ENCODE data around the gene RPL29. TPM values are rescaled to one million over a fixed set of nuclear protein-coding genes. Genes with fewer than 3 reads are reported as not detected.

RPL29 gene
- total RNA-seq (785 TPM), polyA plus RNA-seq (ENCODE audit: insufficient read depth, low read depth, low replicate concordance) (1,416 TPM)
- long read RNA-seq, donor 1, transcript RPL29-201 (4 exons, 723 nt), result major isoform, 302 of 483 reads
- long read RNA-seq, donor 1, partial matches to known transcripts, result 125 of 483 reads
- long read RNA-seq, donor 1, other reads (novel, unspliced or antisense), result 52 of 483 reads
- long read RNA-seq, donor 2, transcript RPL29-201 (4 exons, 723 nt), result major isoform, 564 of 719 reads
- long read RNA-seq, donor 2, transcript RPL29-206 (3 exons, 880 nt), result minor isoform, 5 of 719 reads
- long read RNA-seq, donor 2, partial matches to known transcripts, result 80 of 719 reads
- long read RNA-seq, donor 2, other reads (novel, unspliced or antisense), result 69 of 719 reads
- long read RNA-seq, donor 3, transcript RPL29-201 (4 exons, 723 nt), result major isoform, 661 of 878 reads
- long read RNA-seq, donor 3, transcript RPL29-206 (3 exons, 880 nt), result minor isoform, 5 of 878 reads
- long read RNA-seq, donor 3, partial matches to known transcripts, result 120 of 878 reads
- long read RNA-seq, donor 3, other reads (novel, unspliced or antisense), result 89 of 878 reads
- long read RNA-seq, donor 4, transcript RPL29-201 (4 exons, 723 nt), result major isoform, 370 of 499 reads
- long read RNA-seq, donor 4, partial matches to known transcripts, result 76 of 499 reads
- long read RNA-seq, donor 4, other reads (novel, unspliced or antisense), result 51 of 499 reads
- long read RNA-seq, donor 5, transcript RPL29-201 (4 exons, 723 nt), result major isoform, 32 of 44 reads
- long read RNA-seq, donor 5, partial matches to known transcripts, result 12 of 44 reads
- long read RNA-seq, donor 5, other reads (novel, unspliced or antisense), result 0 of 44 reads
- long read RNA-seq, donor 6, transcript RPL29-201 (4 exons, 723 nt), result major isoform, 1,451 of 1,903 reads
- long read RNA-seq, donor 6, transcript RPL29-206 (3 exons, 880 nt), result minor isoform, 7 of 1,903 reads
- long read RNA-seq, donor 6, partial matches to known transcripts, result 386 of 1,903 reads
- long read RNA-seq, donor 6, other reads (novel, unspliced or antisense), result 54 of 1,903 reads
- long read RNA-seq, donor 7, transcript RPL29-201 (4 exons, 723 nt), result major isoform, 98 of 136 reads
- long read RNA-seq, donor 7, partial matches to known transcripts, result 19 of 136 reads
- long read RNA-seq, donor 7, other reads (novel, unspliced or antisense), result 19 of 136 reads
- long read RNA-seq, donor 8, transcript RPL29-201 (4 exons, 723 nt), result major isoform, 477 of 625 reads
- long read RNA-seq, donor 8, transcript RPL29-206 (3 exons, 880 nt), result minor isoform, 7 of 625 reads
- long read RNA-seq, donor 8, partial matches to known transcripts, result 107 of 625 reads
- long read RNA-seq, donor 8, other reads (novel, unspliced or antisense), result 31 of 625 reads
- long read RNA-seq, donor 9, transcript RPL29-201 (4 exons, 723 nt), result major isoform, 186 of 242 reads
- long read RNA-seq, donor 9, partial matches to known transcripts, result 36 of 242 reads
- long read RNA-seq, donor 9, other reads (novel, unspliced or antisense), result 17 of 242 reads
- long read RNA-seq, donor 10, transcript RPL29-201 (4 exons, 723 nt), result major isoform, 454 of 574 reads
- long read RNA-seq, donor 10, transcript RPL29-206 (3 exons, 880 nt), result minor isoform, 6 of 574 reads
- long read RNA-seq, donor 10, partial matches to known transcripts, result 89 of 574 reads
- long read RNA-seq, donor 10, other reads (novel, unspliced or antisense), result 24 of 574 reads

DNA sequence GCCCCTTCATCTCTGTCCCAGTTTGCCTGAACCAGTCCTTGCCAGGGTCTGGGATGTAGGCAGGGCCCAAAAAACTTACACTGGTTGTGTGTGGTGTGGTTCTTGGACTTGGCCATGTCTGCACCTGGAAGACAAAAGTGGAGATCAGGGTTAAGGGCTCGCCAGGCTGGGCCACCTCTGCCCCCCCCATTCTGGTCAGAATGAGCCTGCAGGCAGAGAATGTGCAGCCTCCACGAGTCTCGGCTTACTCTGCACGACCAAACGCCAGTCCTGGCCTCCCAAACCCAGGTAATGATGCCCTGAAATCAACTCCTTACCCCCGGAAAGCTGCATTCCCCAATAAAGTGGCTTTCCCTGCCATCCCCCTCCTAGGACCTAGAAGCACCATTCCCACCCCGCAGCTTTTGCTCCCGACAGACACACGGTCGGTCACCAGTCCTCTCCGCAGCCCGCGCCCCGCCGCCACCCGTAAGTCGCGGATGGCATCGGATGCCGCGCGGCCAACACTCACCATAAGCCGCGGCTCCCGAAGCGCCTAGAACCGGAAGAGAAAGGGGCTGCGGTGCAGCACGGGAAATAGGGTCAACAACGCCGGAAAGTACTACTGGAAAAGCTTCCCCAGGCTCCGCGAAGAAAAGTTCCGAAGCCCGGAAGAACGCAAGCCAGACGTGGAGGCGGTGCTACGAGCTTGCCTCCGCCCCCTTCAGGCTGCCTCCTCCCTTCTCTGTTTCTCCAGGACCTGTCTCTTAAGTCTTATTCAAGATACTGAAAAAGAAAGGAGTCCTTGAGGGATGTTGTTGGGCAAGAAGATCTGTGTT is at the start of gene RPL29:
RPL29 (minus strand) TSS at position 550 of the 818 bp plus-strand sequence; CDS start at position 116, 434 bp downstream.
- peak; percentile 96 to 97 (median 96) for DNase-seq
- peak; percentile 60 for FAIRE-seq
- TF ChIP-seq, protein P1, sequence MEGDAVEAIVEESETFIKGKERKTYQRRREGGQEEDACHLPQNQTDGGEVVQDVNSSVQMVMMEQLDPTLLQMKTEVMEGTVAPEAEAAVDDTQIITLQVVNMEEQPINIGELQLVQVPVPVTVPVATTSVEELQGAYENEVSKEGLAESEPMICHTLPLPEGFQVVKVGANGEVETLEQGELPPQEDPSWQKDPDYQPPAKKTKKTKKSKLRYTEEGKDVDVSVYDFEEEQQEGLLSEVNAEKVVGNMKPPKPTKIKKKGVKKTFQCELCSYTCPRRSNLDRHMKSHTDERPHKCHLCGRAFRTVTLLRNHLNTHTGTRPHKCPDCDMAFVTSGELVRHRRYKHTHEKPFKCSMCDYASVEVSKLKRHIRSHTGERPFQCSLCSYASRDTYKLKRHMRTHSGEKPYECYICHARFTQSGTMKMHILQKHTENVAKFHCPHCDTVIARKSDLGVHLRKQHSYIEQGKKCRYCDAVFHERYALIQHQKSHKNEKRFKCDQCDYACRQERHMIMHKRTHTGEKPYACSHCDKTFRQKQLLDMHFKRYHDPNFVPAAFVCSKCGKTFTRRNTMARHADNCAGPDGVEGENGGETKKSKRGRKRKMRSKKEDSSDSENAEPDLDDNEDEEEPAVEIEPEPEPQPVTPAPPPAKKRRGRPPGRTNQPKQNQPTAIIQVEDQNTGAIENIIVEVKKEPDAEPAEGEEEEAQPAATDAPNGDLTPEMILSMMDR (IDR thresholded peaks at IDR 0.05; ENCODE audit: borderline replicate concordance, extremely low read depth, insufficient read depth), result no peak

DNA sequence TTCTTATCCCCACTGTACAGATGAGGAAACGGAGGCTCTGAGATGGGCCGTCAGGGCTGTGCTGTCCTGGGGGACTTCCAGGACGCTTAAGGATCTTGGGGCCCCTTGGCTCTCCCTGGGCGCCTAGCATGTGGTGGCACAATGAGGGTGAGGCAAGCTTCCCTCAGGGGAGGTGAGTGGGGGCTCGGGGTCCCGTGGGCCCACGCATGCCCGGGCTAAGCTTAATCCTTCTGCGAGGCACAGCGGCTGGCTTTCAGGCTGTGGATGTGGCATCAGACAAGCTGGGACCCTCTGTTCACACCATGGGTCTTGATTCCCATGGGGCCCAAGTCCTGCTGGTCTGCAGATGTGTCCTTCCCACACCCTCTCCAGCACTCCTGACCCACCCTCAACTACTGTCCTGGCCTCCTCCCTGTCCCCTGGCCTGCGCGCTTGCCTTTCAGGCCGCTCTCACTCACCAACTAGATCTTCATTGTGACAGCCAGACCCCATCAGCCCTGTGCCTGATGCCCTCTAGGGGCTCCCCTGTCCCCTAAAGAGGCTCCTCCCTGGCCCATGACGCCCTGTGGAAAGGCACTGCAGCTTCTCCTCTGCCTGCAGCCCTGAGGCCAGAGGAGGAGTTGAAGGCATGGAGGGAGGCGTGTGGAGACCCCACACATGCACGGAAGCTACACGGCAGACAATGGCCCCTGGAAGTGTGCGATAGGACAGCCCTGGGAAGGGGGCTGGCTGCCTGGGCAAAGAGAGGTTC is 49.3 kb upstream of the RPL29 start:
- no peak for DNase-seq
- H3K27me3 ChIP-seq (ENCODE audit: control insufficient read depth, insufficient read depth, low read length), result no peaks in the 10 kb centered on the region
- no peaks in the 10 kb centered on the region for H3K9me3 ChIP-seq (ENCODE audit: control insufficient read depth in 2 of 3, insufficient read depth in 1 of 3, low read length in 3 of 3)
- intact Hi-C loops (cut with DNase I), result loop anchor here (5.0 kb wide), 1 partner anchor 33 kb away; no protein-coding TSS in a partner anchor
- no peak overlapping the region for H3K4me3 ChIP-seq (ENCODE audit: low read length in 3 of 3)
- H3K27ac ChIP-seq (ENCODE audit: low read depth in 2 of 2, low read length in 2 of 2), result no peak overlapping the region
- no peak overlapping the region for H3K9ac ChIP-seq (ENCODE audit: low read length in 3 of 3)
- peaks cover 0 to 12% (median 0%) of the 10 kb centered on the region in 3 donors for H3K36me3 ChIP-seq (ENCODE audit: control insufficient read depth in 2 of 3, insufficient read depth in 3 of 3, low read length in 3 of 3)
- peaks cover 0 to 8% (median 0%) of the 10 kb centered on the region in 3 donors for H3K4me1 ChIP-seq (ENCODE audit: control insufficient read depth in 2 of 3, insufficient read depth in 2 of 3, low read depth in 1 of 3, low read length in 3 of 3)
- TF ChIP-seq, protein P1 (IDR thresholded peaks at IDR 0.05; ENCODE audit: borderline replicate concordance, extremely low read depth, insufficient read depth), result no peak
- no peak for FAIRE-seq

More for the DNA sequence above, at the start of gene RPL29:
- Histone ChIP-seq H3K36me3 (ENCODE audit: control insufficient read depth in 2 of 3, insufficient read depth in 3 of 3, low read length in 3 of 3) (peaks cover 8 to 15% (median 8%) of the 10 kb centered on the region in 3 donors), H3K9me3 (ENCODE audit: control insufficient read depth in 2 of 3, insufficient read depth in 1 of 3, low read length in 3 of 3) (no peaks in the 10 kb centered on the region), H3K4me3 (ENCODE audit: low read length in 3 of 3) (peak within 1 kb of the TSS; percentile 93 to 97 (median 97)), H3K4me1 (ENCODE audit: control insufficient read depth in 2 of 3, insufficient read depth in 2 of 3, low read depth in 1 of 3, low read length in 3 of 3) (peaks cover 3 to 16% (median 8%) of the 10 kb centered on the region in 3 donors), H3K27me3 (ENCODE audit: control insufficient read depth, insufficient read depth, low read length) (no peaks in the 10 kb centered on the region), H3K27ac (ENCODE audit: low read depth in 2 of 2, low read length in 2 of 2) (peak within 1 kb of the TSS; percentile 86 to 90), H3K9ac (ENCODE audit: low read length in 3 of 3) (peak within 1 kb of the TSS; percentile 97 to 99 (median 99))
- intact Hi-C loops (cut with DNase I), result no loop called here
